GM12891 (cell line): ENCODE results near the gene SLC26A4.
A peak's percentile ranks its signal among the peaks of the same experiment; 100 is the strongest.

Experiments used
- DNase-seq: peaks from one replicate; pipeline ENCODE4 v3.0.0; 2011; ENCODE audit warnings: low spot score; ENCODE audit not compliant: insufficient read length
- FAIRE-seq: peaks from 2 replicates; lab custom pipeline; 2011; peaks lifted over from hg19 to GRCh38; lab: Jason Lieb, UNC
- PAX5 ChIP-seq: IDR thresholded peaks from 2 replicates; pipeline ENCODE4 v1.6.1; 2011; ENCODE audit warnings: low read length, moderate library complexity, mild to moderate bottlenecking; ENCODE audit not compliant: insufficient read depth, severe bottlenecking
- POLR2A ChIP-seq: IDR thresholded peaks from 2 replicates; pipeline ENCODE4 v1.6.1; 2011; ENCODE audit warnings: low read depth, low read length, control low read depth
- POLR2AphosphoS5 ChIP-seq: IDR thresholded peaks from 2 replicates; pipeline ENCODE4 v1.6.1; 2011; ENCODE audit warnings: low read depth, low read length, control low read depth
- POU2F2 ChIP-seq: IDR thresholded peaks from 2 replicates; pipeline ENCODE4 v1.6.1; 2011; ENCODE audit warnings: low read depth, mild to moderate bottlenecking, control low read depth, low read length, moderate library complexity
- SPI1 ChIP-seq: IDR thresholded peaks from 2 replicates; pipeline ENCODE4 v1.6.1; 2011; ENCODE audit warnings: low read depth, low read length, control low read depth
- TAF1 ChIP-seq: IDR thresholded peaks from 2 replicates; pipeline ENCODE4 v1.6.1; 2011; ENCODE audit warnings: low read depth, low read length, control low read depth

Gene SLC26A4

DNA sequence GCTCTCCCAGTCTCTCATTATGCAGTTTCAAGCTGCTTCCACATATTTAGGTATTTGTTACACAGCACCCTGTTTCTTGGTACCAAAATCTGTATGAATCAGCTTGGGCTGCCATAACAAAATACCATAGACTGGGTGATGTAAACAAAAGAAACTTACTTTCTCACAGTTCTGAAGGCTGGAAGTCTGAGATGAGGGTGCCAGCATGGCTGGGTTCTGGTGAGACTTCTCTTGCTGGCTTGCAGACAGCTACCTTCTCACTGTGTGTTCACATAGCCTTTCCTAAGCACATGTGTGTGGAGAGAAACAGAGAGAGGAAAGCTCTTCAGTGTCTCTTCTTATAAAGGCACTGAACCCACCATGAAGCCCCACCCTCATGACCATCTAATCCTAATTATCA, 67.6 kb downstream of the SLC26A4 start:
- no peak for FAIRE-seq

DNA sequence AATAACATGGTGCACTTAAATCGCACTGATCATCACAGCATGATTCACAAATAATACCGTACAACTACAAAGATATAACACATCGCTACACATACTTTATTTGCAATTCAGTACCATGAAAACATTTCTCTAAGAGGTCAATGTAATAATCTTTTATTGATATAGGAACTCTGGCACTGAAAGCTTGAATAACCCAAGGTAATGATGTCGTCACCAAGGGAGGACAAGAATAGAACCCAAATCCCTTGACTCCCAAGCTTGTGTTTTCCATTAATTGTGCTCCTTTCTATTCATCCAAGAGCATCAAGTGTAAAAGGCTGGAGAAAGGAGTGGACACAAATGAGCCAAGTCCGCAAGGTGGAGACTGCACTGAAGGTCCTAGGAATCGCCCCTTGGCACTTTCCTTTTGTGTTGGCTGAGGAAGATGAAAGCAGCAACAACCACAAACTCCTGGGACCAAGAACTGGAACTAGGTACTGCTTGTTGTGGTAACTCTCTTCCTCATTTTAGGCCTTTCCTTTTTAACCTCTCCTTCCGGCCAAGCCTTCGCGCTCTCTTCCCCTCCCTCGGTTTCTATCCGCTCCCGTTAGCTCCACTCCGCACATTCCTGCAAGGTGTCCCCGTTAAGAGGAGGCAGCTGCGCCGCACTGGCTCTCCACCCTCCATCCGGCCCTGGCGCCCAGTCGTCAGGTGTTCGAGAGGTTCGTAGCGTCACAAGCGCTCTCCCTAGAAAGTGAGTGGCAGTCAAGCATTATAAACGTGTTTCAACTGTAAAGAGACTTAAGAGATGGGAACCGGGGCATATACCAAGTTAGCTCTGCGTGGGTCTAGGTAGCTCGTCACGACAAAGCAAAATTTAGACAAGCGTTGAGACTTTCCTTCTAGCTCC, 82.3 kb downstream of the SLC26A4 start:
- DNase-seq (peak; percentile 35), FAIRE-seq (no peak)
- TF ChIP-seq POLR2A = no peak
- peak; percentile 96 for TF ChIP-seq SPI1
- no peak for TF ChIP-seq POU2F2

More for the DNA sequence above, 67.6 kb downstream of the SLC26A4 start:
- TF ChIP-seq SPI1 (no peak), POLR2A (no peak), PAX5 (no peak), TAF1 (no peak), POLR2AphosphoS5 (no peak), POU2F2 (no peak)
- DNase-seq = no peak

DNA sequence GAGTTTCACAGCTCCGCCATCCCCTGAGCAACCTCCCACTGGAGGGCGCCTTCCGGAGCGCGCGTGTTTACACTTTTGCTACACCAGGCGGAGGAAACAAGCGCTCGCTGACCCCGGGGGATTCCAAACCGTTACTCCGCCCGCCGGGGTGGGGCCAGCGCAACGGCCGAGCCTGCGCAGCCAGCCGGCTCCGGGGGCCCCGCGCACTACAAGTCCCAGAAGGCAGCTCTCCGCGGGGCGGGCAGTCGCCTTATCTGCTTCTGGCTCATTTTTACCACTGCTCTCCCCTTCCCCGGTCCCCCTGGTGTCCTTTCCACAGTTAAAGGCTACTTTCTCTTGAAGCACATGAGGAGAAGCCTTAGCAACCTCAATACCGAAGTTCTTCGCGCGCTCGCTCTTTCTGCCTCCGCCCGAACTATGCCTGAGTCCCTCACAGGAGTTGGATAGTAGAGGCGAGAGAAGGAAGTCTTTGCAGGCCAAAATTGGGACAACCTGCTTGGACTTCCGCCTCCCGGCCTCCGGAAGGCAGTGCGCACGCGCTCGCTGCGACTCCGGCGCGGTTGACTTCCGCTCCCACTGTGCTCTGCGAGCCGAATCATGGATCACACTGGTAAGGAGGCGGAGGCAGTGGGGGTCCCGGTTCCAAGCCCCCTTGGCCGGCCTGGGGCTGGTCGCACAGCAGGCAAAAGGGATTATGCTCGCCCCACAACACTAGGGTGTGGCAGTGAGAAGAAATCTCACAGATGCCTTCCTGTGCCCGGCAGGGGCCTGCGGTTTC, 83.1 kb downstream of the SLC26A4 start, which contains the start of gene CBLL1:
TSS of gene CBLL1 (plus strand) at position 576 of the 778 bp plus-strand sequence. CDS start at position 598, 22 bp downstream.
- TF ChIP-seq POLR2A = peak; percentile 93
- 0 out of 2 replicates have a peak, but pooled peaks have one; percentile 16 for TF ChIP-seq POU2F2
- peak; percentile 80 for TF ChIP-seq SPI1
- TF ChIP-seq POLR2AphosphoS5 = peak; percentile 79
- no peak for TF ChIP-seq PAX5
- TF ChIP-seq TAF1 = 0 out of 2 replicates have a peak, but pooled peaks have one; percentile 70
- FAIRE-seq (peak; percentile 92), DNase-seq (peak; percentile 67)

DNA sequence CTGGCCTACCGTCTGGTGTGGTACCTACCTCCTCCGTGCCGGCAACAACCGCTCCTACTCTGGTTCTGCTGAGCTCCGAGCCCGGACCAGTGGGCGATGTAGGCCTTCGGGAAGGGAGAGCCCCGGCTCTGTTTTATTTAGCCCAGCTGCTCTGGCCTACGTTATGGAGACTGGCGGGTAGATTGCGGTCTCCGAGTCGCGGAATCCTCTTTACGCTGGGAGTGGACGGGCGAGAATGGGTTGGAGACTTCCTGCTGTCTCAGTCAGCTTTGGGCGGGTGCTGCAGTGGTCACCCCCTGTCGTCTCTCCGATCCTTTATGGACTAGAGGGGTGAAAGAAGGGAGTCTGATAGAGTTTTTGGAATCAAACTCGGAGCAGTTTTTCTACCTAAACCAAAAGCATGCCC, 83.7 kb downstream of the SLC26A4 start:
- FAIRE-seq (no peak), DNase-seq (no peak)
- TF ChIP-seq POLR2A (no peak), PAX5 (no peak), TAF1 (no peak), POLR2AphosphoS5 (no peak), POU2F2 (no peak), SPI1 (no peak)

GRCh38 chr7:107746006-107746405, 85.4 kb downstream of the SLC26A4 start:
- no peak for DNase-seq
- TF ChIP-seq POLR2A (no peak), PAX5 (no peak), TAF1 (no peak), POU2F2 (no peak), POLR2AphosphoS5 (no peak), SPI1 (no peak)
- FAIRE-seq = no peak

DNA sequence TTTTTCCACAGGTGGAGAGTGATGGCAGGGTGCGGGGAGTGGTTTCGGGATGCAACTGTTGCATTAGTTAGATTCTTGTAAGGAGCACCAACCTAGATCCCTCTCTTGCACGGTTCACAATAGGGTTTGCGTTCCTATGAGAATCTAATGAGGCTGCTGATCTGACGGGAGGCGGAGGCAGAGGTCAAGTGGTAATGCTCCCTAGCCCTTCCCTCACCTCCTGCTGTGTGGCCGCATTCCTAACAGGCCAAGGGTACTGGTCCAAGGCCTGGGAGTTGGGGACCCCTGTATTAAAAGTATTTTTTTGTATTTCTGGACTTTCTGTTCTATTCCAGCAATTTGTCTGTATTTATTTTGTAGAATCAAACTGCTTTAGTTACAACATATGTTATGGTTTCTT, 90.5 kb downstream of the SLC26A4 start:
- DNase-seq = no peak
- no peak for FAIRE-seq
- TF ChIP-seq POLR2A (no peak), SPI1 (no peak), POLR2AphosphoS5 (no peak), POU2F2 (no peak), TAF1 (no peak)

GRCh38 chr7:107754642-107755041, 94.0 kb downstream of the SLC26A4 start:
- no peak for DNase-seq
- TF ChIP-seq POLR2A = no peak
- no peak for TF ChIP-seq POLR2AphosphoS5
- no peak for TF ChIP-seq SPI1
- no peak for TF ChIP-seq TAF1
- no peak for TF ChIP-seq POU2F2
- TF ChIP-seq PAX5 = no peak
- FAIRE-seq = no peak

DNA sequence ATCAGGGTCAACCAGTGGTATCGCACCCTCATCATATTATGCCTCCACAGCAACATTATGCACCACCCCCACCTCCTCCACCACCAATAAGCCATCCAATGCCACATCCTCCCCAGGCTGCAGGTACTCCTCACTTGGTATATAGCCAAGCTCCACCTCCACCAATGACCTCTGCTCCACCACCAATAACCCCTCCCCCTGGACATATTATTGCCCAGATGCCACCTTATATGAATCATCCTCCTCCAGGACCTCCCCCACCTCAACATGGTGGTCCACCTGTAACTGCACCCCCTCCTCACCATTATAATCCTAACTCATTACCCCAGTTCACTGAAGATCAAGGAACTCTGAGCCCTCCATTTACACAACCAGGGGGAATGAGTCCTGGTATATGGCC, 98.0 kb downstream of the SLC26A4 start:
- TF ChIP-seq POLR2AphosphoS5 = no peak
- no peak for TF ChIP-seq POU2F2
- TF ChIP-seq PAX5 = no peak
- no peak for TF ChIP-seq SPI1
- TF ChIP-seq POLR2A = no peak
- no peak for TF ChIP-seq TAF1
- FAIRE-seq = no peak
- no peak for DNase-seq

GRCh38 chr7:107767391-107767790, 106.8 kb downstream of the SLC26A4 start:
- TF ChIP-seq POLR2AphosphoS5 (no peak), TAF1 (no peak), PAX5 (no peak), POLR2A (no peak), POU2F2 (no peak), SPI1 (no peak)
- FAIRE-seq = no peak
- no peak for DNase-seq
